DMS 273 treated with DMSO at 0.1 percent for 48 hours (cell line): ENCODE results near the gene NHLRC3.
A peak's percentile ranks its signal among the peaks of the same experiment; 100 is the strongest.
"Not testable (repeated sequence)": the region's sequence is repeated elsewhere in the genome, so short reads cannot be mapped to it uniquely, and the experiment has no call there.

Source experiments
- DNase-seq: peaks from one replicate; lab custom pipeline; 2025; lab: John Stamatoyannopoulos, UW

The NHLRC3 gene, protein sequence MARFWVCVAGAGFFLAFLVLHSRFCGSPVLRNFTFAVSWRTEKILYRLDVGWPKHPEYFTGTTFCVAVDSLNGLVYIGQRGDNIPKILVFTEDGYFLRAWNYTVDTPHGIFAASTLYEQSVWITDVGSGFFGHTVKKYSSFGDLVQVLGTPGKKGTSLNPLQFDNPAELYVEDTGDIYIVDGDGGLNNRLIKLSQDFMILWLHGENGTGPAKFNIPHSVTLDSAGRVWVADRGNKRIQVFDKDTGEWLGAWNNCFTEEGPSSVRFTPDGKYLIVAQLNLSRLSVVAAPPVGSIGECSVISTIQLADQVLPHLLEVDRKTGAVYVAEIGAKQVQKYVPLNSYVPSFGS

DNA sequence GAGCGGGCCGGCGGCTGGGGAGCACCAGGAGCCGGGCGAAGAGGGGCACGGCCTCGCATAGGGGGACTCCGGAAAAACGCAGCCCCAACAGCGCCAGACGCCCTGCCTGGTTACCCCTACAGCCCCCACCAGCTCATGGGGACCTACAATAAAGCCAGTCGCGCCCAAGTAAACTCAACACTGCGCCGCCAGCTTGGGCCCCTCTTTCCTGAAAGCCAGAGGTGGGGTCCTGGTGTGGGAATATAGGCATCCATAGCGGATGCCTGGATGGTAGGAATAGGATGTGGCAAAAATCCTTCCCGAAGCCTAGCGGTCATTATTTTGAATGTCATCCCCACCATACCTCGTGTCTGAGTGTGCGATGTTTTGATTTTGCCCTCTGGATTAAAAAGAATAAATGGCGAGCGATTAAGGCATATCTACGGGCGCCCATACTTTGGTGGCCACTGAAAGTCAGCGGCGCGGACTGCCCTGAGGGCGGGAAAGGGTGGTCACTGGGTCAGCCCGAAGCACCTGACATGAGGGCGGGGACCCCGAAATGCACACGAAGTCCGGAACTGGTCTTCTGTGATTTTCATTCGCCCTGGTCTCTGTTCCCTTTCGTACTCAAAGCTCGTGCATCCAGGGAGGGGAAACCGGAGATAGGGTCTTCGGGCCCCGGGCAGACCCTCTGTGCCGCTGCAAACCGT lies at the start of gene NHLRC3, which contains the start of gene PROSER1:
Gene NHLRC3 (plus strand): TSS at position 577 of the 689 bp plus-strand sequence. CDS start 184 bp downstream, outside the sequence.
Gene PROSER1 (minus strand): TSS at position 210 of the 689 bp plus-strand sequence. CDS start 847 bp downstream, outside the sequence.
- peak; percentile 65 for DNase-seq

DNA sequence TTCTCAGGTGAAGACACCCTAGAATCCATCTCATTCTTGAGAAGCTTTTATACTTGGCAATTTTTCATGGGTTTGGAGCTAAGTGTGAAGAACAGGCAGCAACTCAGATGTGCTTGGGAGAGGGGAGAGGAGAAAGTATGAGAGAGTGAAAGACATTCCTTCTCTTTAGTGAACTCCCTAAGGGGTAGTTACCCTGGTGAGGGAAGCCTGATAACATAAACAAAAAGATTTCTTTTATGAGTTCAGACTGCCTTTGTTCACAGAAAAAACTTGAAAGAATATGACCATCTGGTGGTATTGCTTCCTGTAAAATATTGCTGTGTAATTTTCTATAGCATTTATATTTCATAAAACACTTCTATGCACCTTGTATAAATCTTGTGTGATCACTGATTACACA lies 47.6 kb upstream of the NHLRC3 start, which contains the start of gene STOML3:
Gene STOML3 (minus strand): TSS at position 139 of the 400 bp plus-strand sequence. CDS start 110 bp downstream, at position 29.
- no peak for DNase-seq

DNA sequence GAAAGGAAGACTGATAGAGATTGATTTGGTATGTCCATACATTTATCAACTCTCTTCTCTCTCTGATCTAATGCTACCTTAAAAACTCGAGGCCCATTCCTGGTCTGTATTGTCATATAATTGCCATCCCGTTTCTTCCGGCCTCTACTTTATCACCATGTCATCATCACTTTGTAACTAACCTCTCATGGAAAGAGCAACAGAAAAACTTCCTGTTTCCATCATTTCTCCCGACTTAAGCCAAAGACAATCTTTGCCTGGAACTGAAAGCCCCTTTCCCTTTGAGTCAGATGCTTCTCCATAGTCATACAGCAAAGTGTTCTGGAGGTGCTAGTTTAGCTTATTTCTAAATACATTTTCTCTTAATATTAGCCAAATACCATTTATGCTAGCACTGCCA lies 44.9 kb upstream of the NHLRC3 start:
- no peak for DNase-seq

DNA sequence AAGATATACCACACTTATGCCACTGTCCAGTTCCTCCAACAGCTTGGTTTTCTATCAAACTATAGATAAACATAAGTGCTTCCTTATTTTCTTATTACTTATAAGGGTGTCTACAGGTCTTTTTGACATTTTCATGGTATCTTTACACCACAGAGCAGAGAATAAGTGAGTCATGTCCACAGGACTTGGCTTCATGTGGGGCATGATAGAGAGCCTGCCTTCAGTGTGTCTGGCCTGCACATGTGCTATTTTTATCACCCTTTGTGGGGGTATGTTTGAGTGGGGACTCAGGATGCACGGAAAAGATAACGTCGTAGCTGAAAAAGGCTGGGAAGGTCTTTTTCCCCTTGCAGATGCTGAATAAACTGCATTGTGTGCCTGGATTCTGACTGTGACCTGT lies 39.5 kb upstream of the NHLRC3 start:
- no peak for DNase-seq

DNA sequence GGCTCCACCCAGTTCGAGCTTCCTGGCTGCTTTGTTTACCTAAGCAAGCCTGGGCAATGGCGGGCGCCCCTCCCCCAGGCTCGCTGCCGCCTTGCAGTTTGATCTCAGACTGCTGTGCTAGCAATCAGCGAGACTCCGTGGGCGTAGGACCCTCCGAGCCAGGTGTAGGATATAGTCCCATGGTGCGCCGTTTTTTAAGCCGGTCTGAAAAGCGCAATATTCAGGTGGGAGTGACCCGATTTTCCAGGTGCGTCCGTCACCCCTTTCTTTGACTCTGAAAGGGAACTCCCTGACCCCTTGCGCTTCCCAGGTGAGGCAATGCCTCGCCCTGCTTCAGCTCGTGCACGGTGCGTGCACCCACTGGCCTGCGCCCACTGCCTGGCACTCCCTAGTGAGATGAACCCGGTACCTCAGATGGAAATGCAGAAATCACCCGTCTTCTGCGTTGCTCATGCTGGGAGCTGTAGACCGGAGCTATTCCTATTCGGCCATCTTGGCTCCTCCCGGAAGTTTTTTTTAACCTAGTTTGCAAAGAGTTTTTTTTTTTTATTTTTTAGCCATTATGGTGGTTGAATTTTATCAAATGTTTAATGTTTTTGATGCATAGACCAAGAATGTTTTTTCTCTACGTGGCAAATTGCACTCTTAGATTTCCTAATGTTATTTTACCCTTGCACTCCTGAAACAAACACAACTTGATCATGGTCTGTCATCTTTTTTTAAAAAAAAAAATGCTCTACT lies 31.7 kb upstream of the NHLRC3 start:
- not testable (repeated sequence) for DNase-seq

DNA sequence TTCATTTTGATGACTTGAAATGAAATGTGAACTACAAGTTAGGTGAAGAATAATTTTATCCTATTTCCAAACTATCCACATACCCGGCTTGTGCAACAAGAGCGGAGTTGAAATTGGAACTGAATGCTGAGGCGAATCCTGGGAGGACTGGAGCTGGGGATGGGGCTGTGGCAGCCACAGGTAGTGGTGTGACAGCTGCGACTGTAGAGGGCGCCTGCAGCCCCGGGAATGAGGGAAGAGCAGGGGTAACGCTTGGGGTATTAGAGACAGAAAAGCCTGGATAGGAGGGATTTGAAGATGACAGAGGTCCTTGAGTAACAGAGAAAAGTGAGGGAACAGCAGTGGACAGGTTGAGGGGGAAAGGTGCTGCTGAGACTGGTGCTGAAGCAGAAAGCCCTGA lies 25.6 kb upstream of the NHLRC3 start:
- no peak for DNase-seq

DNA sequence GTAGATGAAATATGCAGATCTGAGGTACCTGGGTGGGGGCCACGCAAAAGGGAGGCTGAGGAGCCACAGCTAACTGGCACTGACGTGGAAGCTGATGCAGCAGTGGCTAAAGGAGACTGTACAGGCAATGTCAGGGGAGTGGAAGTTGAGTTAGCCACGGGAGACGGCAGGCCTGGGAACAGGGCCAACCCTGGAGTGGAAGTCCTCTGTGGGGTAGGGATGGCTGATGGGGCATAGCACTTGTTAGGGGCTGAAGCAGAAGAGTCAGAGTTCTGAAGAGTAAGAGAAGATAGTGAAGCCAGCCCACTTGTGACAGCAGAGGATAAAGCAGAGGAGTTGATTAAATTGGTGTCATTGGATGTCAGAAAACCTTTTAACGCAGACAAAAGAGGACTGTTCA lies 24.8 kb upstream of the NHLRC3 start:
- DNase-seq, result no peak

DNA sequence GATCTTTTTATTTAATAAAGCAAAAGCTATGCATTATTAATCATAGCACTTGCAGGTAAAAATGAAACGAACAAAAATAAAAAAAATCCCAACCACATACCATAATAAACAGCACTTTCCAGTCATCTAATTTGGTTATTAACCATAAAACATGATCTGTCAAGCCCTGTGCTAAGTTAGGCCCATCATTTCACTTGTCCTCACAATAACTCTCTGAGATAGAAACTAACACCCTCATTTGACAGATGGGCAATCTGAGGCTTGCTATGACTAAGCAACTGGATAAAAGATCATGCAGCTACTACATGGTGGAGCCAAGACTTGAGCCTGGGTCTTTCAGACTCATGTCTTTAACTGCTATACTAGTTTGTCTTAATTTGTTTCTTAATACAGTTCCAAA lies 22.2 kb upstream of the NHLRC3 start:
- DNase-seq, result no peak

DNA sequence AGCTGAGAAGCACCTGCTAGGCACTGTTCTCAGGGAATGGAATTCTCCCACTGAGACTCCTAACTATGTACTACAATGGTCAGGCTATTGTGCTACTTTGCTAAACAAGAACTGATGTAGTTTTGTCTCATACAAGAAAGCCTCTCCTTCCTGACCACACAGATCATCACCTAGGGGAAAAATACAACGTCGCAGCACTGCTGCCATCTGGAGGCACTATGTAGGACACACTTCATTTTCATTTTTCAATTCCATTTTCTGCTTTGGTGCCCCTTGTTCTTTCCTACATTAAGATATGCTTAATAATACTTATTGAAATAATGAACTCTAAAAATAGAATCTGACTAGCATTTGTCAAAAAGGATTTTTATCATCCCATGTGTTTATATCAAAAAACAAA lies 21.5 kb upstream of the NHLRC3 start:
- peak; percentile 6 for DNase-seq

DNA sequence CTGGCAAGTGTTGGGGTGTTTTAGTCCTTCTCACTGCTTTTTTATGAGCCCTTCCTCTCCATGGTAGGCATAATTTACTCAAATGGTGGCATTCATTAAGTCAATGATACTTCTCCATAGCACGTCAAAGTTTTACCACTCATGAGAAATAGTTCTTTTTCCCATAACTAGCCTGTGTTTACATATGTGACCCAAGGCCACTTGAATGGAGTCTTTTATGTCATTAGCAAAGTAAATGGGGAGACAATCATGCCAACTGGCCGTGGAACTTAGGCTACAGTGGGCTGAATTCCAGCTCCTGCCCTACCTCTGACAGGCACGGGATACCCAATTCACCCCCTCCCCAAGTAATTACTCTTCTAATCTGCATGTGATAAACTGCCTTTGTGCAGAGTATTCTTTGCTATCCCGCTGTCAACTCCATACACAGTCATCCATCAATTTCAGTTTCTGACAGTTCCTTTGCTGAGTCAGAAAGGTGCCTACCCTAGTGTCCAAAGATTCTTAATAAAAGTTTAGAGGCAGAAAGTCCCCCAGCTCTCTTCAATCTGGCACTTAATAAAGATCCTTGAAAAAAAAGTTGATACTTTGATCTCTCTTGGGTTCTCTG lies 17.3 kb upstream of the NHLRC3 start:
- no peak for DNase-seq

DNA sequence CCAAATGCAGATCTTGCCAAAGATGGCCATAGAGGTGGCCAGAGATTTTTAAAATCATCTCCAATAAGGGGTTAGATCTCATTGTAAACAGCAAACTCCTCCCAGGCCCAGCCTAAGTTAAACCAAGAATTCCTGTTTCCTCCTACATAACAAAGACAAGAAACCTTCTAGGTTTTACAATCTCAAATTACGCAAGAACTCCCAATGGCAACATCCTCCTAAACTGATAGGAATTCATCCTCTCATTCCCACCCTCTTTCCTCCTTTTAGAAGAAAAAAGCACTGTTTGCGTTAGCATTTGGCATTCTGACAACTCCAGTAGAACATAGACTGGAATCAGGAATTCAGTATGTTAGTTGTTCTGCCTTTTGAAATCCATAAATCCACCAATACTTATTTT lies 14.9 kb upstream of the NHLRC3 start:
- no peak for DNase-seq

DNA sequence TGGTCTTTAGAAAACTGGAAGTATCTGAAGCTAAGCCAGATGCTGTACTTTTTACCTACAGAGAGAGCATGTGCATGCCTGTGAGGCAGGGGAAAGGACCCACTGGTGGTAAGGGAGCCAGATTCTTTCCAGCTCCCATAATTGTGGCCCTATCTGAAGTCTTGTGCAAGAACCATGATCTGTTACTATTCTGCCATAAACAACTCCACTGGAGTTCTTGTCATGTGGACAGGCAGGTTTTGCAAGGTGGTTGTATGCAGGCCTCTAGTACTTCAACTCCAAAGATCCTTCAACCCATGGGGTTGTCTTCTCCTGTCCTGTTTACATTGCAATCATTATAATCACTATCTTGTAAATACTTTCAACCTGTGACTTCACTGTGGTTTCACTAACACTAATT lies 14.5 kb upstream of the NHLRC3 start:
- DNase-seq, result no peak

DNA sequence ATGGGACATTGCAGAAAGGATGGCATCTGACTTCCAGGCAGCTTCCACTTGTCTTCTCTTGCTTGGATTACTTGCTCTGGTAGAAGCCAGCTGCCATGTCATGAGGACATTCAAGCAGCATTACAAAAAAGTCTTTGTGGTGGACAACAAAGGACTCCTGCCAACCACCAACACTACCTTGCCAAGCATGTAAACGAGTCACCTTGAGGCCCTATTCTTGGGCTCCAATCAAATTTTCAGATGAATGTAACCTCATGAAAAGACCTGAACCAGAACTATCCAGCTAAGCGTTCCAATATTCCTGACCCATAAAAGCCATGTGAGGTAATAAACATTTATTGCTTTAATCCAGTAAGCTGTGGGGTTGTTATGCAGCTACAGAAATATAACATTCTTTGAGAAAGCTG lies 12.8 kb upstream of the NHLRC3 start:
- DNase-seq, result no peak

DNA sequence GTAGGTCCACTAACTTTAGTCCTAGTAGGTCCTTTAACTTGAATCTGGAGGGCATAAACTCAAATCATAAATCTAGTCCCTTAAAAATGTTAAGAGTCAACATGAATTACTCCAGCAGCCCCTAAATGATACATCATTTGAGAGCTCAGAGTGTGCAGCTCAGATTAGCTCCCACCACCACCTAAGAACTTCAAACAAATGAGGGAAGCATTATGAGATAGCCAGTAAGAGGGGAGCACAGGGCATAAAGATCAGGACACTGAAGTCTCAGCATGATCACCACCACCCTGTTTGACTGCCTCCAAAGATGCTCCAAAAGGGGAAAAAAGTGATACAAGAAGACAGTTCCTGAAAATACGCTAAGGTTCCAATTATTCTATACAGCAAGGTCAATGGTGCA lies 6.1 kb upstream of the NHLRC3 start:
- no peak for DNase-seq

DNA sequence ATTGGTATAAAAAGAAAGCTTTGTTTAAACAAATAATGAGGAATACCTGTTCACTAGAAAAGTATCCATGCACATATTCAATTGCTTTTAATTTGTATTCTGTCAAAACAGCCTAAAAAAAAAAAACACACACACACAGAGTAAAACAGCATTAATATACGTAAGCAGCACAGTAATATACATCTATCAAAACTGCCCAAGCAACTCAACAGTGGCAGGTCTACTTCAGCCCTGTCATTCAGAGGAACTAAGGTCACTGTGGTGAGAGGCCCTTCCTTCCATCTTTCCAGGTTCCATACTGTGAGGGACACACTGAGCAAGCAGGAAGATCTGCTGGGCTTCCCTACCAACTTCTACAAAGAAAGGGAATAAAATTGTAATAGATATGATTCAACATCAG lies 4.2 kb upstream of the NHLRC3 start:
- no peak for DNase-seq

DNA sequence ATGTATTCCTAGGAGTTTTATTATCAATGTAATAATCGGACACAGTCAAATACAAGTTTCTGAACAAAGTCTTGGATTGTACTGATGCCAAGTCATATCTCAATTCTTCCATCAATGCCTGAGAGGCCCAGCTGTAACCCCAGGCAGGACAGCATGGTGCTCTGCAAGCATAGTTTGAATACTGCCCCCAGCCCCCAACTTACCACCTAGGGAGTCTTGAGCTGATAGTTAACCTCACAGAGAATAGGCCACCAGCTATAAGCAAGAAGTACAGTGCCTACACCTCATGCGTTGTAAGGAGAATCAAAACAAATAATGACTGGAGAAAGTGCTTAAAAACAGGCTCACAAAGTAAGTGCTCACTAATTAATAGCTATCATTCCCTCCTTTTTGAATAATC lies 3.1 kb upstream of the NHLRC3 start:
- DNase-seq, result no peak

DNA sequence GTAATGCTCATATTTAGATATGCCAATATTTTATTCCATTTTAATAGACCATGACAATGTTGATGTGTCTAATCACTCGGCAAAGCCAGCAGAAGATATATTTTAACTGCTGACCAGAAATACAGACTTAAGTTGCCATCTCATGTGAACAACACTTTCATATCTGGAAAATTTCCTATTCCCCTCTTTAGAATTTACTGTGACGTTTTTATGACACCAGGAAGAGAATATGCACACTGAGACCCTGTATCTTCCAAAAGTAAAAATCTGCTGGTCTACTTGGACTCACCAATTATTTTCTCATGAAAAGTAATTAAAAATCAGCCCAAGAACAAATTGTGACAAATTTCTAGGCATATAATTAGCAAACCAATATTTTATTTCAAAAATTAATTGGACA lies 2.5 kb upstream of the NHLRC3 start:
- DNase-seq, result no peak

DNA sequence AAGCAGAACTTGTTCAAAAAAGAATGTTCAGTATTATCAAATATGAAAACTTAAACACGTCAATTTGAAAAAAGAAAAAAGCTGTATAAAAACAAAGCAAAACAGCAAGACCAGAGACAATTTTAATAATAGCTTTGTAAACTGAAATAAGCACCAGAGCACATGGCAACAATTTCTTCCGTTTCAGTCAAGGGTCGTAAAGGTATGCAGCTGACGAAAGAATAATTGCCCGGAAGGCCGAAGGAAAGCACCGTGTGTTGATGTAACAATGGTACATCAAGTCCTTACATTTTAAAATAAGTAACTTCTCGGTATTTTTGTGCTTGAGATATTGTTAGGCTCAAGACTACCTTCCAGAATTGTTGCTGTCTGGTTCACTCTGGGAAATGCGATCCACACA lies 2.0 kb upstream of the NHLRC3 start:
- DNase-seq, result no peak

DNA sequence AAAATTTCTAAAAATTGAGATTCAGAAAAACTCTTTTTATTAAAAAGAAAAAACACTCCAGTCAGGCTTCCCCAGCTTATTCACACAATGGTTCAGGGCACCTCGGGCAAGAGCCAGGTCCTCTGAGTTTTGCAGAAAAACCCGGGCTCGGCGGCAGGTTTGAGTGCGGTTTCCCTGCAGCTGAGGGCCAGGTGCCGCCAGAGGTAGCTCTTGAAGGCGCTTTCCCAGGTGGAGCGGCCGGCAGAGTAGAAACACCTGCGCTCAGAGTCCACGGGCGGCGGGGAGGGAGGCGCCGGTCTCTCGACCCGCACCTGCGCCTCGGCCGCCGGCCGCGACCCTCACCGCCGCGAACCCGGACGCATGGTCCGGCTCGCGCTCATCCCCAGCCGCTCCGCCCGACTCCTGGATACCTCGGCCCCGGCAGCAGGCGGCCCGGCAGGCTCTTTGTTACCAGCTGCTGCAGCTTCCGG lies 811 bp upstream of the NHLRC3 start:
- no peak for DNase-seq

DNA sequence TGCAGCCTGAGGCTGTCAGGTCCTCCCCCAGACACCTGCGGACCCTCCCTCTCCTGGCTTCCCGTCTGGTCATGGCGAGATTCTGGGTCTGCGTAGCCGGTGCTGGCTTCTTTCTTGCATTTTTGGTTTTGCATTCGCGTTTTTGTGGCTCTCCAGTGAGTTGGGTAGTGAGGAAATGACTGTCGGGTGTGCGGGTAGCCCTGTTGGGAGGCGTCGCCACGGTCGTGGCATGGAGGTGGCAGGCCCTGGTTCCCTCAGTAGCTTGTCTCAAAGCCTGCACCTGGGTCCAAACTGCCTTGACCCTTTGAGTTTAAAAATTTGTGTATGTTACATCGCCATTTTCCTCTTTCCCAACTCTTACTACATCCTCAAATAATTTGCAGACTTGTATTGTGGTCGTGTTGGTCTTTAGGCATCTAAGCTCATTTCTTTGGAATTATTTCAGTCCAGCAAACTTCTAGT lies 344 bp downstream of the NHLRC3 start:
- DNase-seq, result no peak

DNA sequence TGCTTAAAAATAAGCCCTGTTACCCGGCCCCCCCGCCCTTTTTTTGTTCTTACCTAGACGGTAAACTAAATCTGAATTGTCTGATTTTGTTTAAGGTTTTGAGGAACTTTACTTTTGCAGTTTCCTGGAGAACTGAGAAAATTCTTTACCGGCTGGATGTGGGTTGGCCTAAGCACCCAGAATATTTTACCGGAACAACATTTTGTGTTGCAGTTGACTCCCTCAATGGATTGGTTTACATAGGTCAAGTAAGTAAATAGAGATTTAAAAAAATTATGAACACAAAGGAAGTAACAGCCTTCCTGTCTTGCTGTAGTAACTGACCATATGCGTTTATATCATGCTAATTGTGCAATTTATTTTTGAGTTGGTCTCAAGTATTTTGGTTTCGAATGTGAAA lies 785 bp downstream of the NHLRC3 start:
- DNase-seq, result no peak

DNA sequence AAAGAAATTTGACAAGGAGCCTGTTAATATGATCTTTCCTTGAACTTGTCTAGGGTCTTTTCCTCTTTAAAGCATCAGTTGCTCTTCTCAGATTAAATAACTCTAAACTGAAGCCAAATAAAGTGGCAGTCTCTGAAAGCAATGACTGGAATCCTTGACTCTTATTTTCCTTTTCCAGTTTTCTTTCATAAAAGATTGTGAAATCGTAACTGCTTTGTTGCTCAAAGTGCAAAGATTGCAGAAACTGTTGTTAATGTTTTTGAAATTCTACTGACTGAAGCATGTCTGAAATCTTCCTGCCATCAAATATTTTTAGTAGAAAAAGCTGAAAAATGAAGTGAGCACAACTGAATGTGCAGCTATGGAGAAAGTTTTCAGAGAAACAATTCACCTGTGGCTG lies 1.9 kb downstream of the NHLRC3 start:
- no peak for DNase-seq
